GM23338 (cell line): Measurements from ENCODE around the gene DMD. TPM values are rescaled to one million over a fixed set of nuclear protein-coding genes. Genes with fewer than 3 reads are reported as not detected.
A peak's percentile ranks its signal among the peaks of the same experiment; 100 is the strongest.

Experiments
- ATAC-seq: fragments of 200-7000 bp; cut with Tn5 transposase; 3 replicates; pipeline ENCODE4 v1.9.1; 2020
- DNase-seq: peaks from one replicate; pipeline ENCODE4 v3.0.0-alpha.2; 2015; ENCODE audit warnings: low spot score
- H2AFZ ChIP-seq: fragments of 200-600 bp; sonication (generic); 2 replicates; pipeline ENCODE4 v1.8.0; 2016; ENCODE audit warnings: antibody characterized with exemption, mild to moderate bottlenecking, moderate library complexity
- H3F3A ChIP-seq: fragments of 200-600 bp; sonication (generic); replicated peaks from 2 replicates; pipeline ENCODE4 v1.8.0; 2017; ENCODE audit warnings: antibody characterized with exemption, mixed run types, low read depth
- H3K27ac ChIP-seq: fragments of 200-600 bp; sonication (generic); 2 replicates; pipeline ENCODE4 v1.6.1; 2016; ENCODE audit warnings: low read depth
- H3K27me3 ChIP-seq: fragments of 200-600 bp; sonication (generic); 2 replicates; pipeline ENCODE4 v1.8.0; 2016; ENCODE audit warnings: mild to moderate bottlenecking, mixed run types, moderate library complexity; ENCODE audit not compliant: insufficient read depth
- H3K36me3 ChIP-seq: fragments of 200-600 bp; sonication (generic); 2 replicates; pipeline ENCODE4 v1.8.0; 2016; ENCODE audit warnings: mild to moderate bottlenecking; ENCODE audit not compliant: insufficient read depth
- H3K4me1 ChIP-seq: fragments of 200-600 bp; sonication (generic); 2 replicates; pipeline ENCODE4 v1.8.0; 2016; ENCODE audit warnings: mild to moderate bottlenecking, moderate library complexity; ENCODE audit not compliant: insufficient read depth
- H3K4me2 ChIP-seq: fragments of 200-600 bp; sonication (generic); 2 replicates; pipeline ENCODE4 v1.7.1; 2017; ENCODE audit warnings: mixed run types
- H3K4me3 ChIP-seq: fragments of 200-600 bp; sonication (generic); 2 replicates; pipeline ENCODE4 v1.6.1; 2016; ENCODE audit warnings: mixed run types
- H3K79me2 ChIP-seq: fragments of 200-600 bp; sonication (generic); replicated peaks from 2 replicates; pipeline ENCODE4 v1.8.0; 2017; ENCODE audit warnings: mild to moderate bottlenecking; ENCODE audit not compliant: insufficient read depth
- H3K9me2 ChIP-seq: fragments of 200-600 bp; sonication (generic); 2 replicates; pipeline ENCODE4 v1.8.0; 2017; ENCODE audit not compliant: insufficient read depth
- H4K20me1 ChIP-seq: fragments of 200-600 bp; sonication (generic); replicated peaks from 2 replicates; pipeline ENCODE4 v1.8.0; 2017; ENCODE audit warnings: mild to moderate bottlenecking; ENCODE audit not compliant: insufficient read depth
- H3K27ac Mint-ChIP-seq: 2 replicates; pipeline ENCODE4 v1.8.0; 2020; ENCODE audit warnings: inconsistent platforms, mild to moderate bottlenecking, moderate library complexity, mixed read lengths
- H3K27me3 Mint-ChIP-seq: 3 replicates; pipeline ENCODE4 v1.8.0; 2022; ENCODE audit warnings: low read depth, mild to moderate bottlenecking, moderate library complexity, mixed read lengths, inconsistent platforms; ENCODE audit not compliant: insufficient read depth, poor library complexity
- H3K36me3 Mint-ChIP-seq: 3 replicates; pipeline ENCODE4 v1.8.0; 2021; ENCODE audit warnings: low read depth, mild to moderate bottlenecking, inconsistent platforms, moderate library complexity, mixed read lengths
- H3K4me1 Mint-ChIP-seq: 3 replicates; pipeline ENCODE4 v1.8.0; 2020; ENCODE audit warnings: mild to moderate bottlenecking, inconsistent platforms, mixed read lengths
- H3K4me3 Mint-ChIP-seq: 3 replicates; pipeline ENCODE4 v1.8.0; 2021; ENCODE audit warnings: moderate library complexity, mild to moderate bottlenecking, inconsistent platforms, mixed read lengths
- H3K9me3 Mint-ChIP-seq: 3 replicates; pipeline ENCODE4 v1.8.0; 2020; ENCODE audit warnings: moderate library complexity, mild to moderate bottlenecking, inconsistent platforms, mixed read lengths
- CREB1 ChIP-seq: fragments of 250-450 bp; sonication (Bioruptor Pico); IDR thresholded peaks from 2 replicates; pipeline ENCODE4 v1.5.0; 2020; ENCODE audit warnings: low read depth, mild to moderate bottlenecking, moderate library complexity
- ETS1 ChIP-seq: IDR thresholded peaks from 2 replicates; pipeline ENCODE4 v1.6.1; 2016; ENCODE audit warnings: antibody characterized with exemption
- EZH2 ChIP-seq: fragments of 200-600 bp; sonication (generic); IDR thresholded peaks from one replicate; pipeline ENCODE4 v1.8.0; 2017; ENCODE audit warnings: antibody characterized with exemption, mild to moderate bottlenecking, low read depth; ENCODE audit not compliant: unreplicated experiment
- EZH2phosphoT487 ChIP-seq: fragments of 200-600 bp; sonication (generic); IDR thresholded peaks from one replicate; pipeline ENCODE4 v1.8.1; 2018; ENCODE audit warnings: antibody characterized with exemption; ENCODE audit not compliant: unreplicated experiment
- JUNB ChIP-seq: IDR thresholded peaks from one replicate; pipeline ENCODE4 v1.6.1; 2016; ENCODE audit warnings: antibody characterized with exemption; ENCODE audit not compliant: unreplicated experiment
- NANOG ChIP-seq: IDR thresholded peaks from 2 replicates; pipeline ENCODE4 v1.6.1; 2016; ENCODE audit warnings: antibody characterized with exemption, borderline replicate concordance
- POLR2AphosphoS5 ChIP-seq: IDR thresholded peaks from 2 replicates; pipeline ENCODE4 v1.6.1; 2016; ENCODE audit warnings: antibody characterized with exemption, low read depth
- STAT1 ChIP-seq: IDR thresholded peaks from one replicate; pipeline ENCODE4 v1.6.1; 2016; ENCODE audit warnings: antibody characterized with exemption; ENCODE audit not compliant: unreplicated experiment
- ZNF114 ChIP-seq: fragments of 250-450 bp; sonication (Bioruptor Pico); IDR thresholded peaks from 2 replicates; pipeline ENCODE4 v1.5.0; 2020; ENCODE audit warnings: mild to moderate bottlenecking, moderate library complexity
- ZNF331 ChIP-seq: fragments of 250-450 bp; sonication (Bioruptor Pico); IDR thresholded peaks from 2 replicates; pipeline ENCODE4 v1.5.0; 2020; ENCODE audit warnings: low read depth, mild to moderate bottlenecking, moderate library complexity
- ZNF462 ChIP-seq: fragments of 250-450 bp; sonication (Bioruptor Pico); IDR thresholded peaks from 2 replicates; pipeline ENCODE4 v1.5.0; 2020; ENCODE audit warnings: mild to moderate bottlenecking, moderate library complexity
- polyA plus RNA-seq: library from polyadenylated mRNA; unstranded; fragments of >200 nt; fragmentation: Nextera tagmentation; extraction: Ambion mirVana; gene quantifications from 2 replicates; pipeline ENCODE4 v1.2.1, GENCODE V29; 2016
- total RNA-seq: library from RNA; depleted of rRNA; stranded (reverse); fragments of >200 nt; shearing (Covaris generic); gene quantifications from 2 replicates; pipeline ENCODE4 v1.2.3, GENCODE V29; 2014
- TF ChIP-seq, protein P1 (sequence below): IDR thresholded peaks from one replicate; pipeline ENCODE4 v1.6.1; 2018; ENCODE audit warnings: antibody characterized with exemption; ENCODE audit not compliant: unreplicated experiment
- TF ChIP-seq, protein P2 (sequence below), 2 experiments: fragments of 200-600 bp in 1 of 2; sonication (generic) in 1 of 2; conservative IDR thresholded peaks; 2 replicates each; pipeline versions ENCODE4 v1.5.1 to v1.6.1; 2016 to 2017; ENCODE audit warnings: antibody characterized with exemption in 2 of 2, low read depth in 2 of 2, mild to moderate bottlenecking in 2 of 2, moderate library complexity in 1 of 2

Gene DMD
- total and polyA plus RNA-seq, 2 experiments from 2014 or later = 4.5 to 7.6 TPM

GRCh38 chrX:31126205-31126604 lies 2085.1 kb downstream of the DMD start:
- peaks cover 2% of the 10 kb centered on the region; the same call in 1 of the 3 replicates for H3K36me3 Mint-ChIP-seq
- no peak overlapping the region for H3K4me3 ChIP-seq
- H3K27ac Mint-ChIP-seq = no peak overlapping the region
- no peaks in the 10 kb centered on the region for H3K9me3 Mint-ChIP-seq
- no peaks in the 10 kb centered on the region for H3K27me3 ChIP-seq
- H3K27ac ChIP-seq = no peak overlapping the region
- no peaks in the 10 kb centered on the region for H3K79me2 ChIP-seq
- H3K9me2 ChIP-seq = no peaks in the 10 kb centered on the region
- ATAC-seq (no peak), DNase-seq (peak; percentile 1)
- H3K4me1 Mint-ChIP-seq = peaks cover 2% of the 10 kb centered on the region
- H3K4me1 ChIP-seq = no peaks in the 10 kb centered on the region
- no peak overlapping the region for H2AFZ ChIP-seq
- no peaks in the 10 kb centered on the region for H3K27me3 Mint-ChIP-seq
- H3F3A ChIP-seq = no peaks in the 10 kb centered on the region
- no peaks in the 10 kb centered on the region for H4K20me1 ChIP-seq
- no peaks in the 10 kb centered on the region for H3K36me3 ChIP-seq
- TF ChIP-seq EZH2phosphoT487 = no peak
- TF ChIP-seq, protein P1, sequence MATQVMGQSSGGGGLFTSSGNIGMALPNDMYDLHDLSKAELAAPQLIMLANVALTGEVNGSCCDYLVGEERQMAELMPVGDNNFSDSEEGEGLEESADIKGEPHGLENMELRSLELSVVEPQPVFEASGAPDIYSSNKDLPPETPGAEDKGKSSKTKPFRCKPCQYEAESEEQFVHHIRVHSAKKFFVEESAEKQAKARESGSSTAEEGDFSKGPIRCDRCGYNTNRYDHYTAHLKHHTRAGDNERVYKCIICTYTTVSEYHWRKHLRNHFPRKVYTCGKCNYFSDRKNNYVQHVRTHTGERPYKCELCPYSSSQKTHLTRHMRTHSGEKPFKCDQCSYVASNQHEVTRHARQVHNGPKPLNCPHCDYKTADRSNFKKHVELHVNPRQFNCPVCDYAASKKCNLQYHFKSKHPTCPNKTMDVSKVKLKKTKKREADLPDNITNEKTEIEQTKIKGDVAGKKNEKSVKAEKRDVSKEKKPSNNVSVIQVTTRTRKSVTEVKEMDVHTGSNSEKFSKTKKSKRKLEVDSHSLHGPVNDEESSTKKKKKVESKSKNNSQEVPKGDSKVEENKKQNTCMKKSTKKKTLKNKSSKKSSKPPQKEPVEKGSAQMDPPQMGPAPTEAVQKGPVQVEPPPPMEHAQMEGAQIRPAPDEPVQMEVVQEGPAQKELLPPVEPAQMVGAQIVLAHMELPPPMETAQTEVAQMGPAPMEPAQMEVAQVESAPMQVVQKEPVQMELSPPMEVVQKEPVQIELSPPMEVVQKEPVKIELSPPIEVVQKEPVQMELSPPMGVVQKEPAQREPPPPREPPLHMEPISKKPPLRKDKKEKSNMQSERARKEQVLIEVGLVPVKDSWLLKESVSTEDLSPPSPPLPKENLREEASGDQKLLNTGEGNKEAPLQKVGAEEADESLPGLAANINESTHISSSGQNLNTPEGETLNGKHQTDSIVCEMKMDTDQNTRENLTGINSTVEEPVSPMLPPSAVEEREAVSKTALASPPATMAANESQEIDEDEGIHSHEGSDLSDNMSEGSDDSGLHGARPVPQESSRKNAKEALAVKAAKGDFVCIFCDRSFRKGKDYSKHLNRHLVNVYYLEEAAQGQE = no peak
- TF ChIP-seq ETS1 = no peak
- TF ChIP-seq EZH2 = no peak
- TF ChIP-seq POLR2AphosphoS5 = no peak
- no peak for TF ChIP-seq STAT1
- TF ChIP-seq, protein P2, sequence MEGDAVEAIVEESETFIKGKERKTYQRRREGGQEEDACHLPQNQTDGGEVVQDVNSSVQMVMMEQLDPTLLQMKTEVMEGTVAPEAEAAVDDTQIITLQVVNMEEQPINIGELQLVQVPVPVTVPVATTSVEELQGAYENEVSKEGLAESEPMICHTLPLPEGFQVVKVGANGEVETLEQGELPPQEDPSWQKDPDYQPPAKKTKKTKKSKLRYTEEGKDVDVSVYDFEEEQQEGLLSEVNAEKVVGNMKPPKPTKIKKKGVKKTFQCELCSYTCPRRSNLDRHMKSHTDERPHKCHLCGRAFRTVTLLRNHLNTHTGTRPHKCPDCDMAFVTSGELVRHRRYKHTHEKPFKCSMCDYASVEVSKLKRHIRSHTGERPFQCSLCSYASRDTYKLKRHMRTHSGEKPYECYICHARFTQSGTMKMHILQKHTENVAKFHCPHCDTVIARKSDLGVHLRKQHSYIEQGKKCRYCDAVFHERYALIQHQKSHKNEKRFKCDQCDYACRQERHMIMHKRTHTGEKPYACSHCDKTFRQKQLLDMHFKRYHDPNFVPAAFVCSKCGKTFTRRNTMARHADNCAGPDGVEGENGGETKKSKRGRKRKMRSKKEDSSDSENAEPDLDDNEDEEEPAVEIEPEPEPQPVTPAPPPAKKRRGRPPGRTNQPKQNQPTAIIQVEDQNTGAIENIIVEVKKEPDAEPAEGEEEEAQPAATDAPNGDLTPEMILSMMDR (conservative IDR thresholded peaks at IDR 0.05; ENCODE audit: low read depth in 2 of 2) = no peak
- TF ChIP-seq ZNF462 (CRISPR knock-in tag) = no peak
- TF ChIP-seq NANOG = no peak
- TF ChIP-seq CREB1 (CRISPR knock-in tag) = no peak
- no peak for TF ChIP-seq ZNF114 (CRISPR knock-in tag)
- TF ChIP-seq JUNB = no peak
- no peak for TF ChIP-seq ZNF331
- H3K4me3 Mint-ChIP-seq = no peak overlapping the region
- no peak overlapping the region for H3K4me2 ChIP-seq
